ENCODE measurements around the gene APBB2.

GRCh38 chr4:40840255-40840984, 373.9 kb downstream of the APBB2 start:
- TF ChIP-seq EZH2 (IDR thresholded peaks at IDR 0.05; ENCODE audit: insufficient read depth, poor library complexity, severe bottlenecking) = no peak
- TF ChIP-seq EZH2phosphoT487 (IDR thresholded peaks at IDR 0.05; ENCODE audit: insufficient read depth, low read depth) = no peak
